A673 (cell line): ENCODE data around the gene COL11A1.
"Not testable (repeated sequence)": the region's sequence is repeated elsewhere in the genome, so short reads cannot be mapped to it uniquely, and the experiment has no call there.

Experiments
- CTCF ChIP-seq: fragments of 300-800, 200-600 bp; sonication (generic); conservative IDR thresholded peaks from 2 replicates; pipeline ENCODE4 v1.5.1; 2017; ENCODE audit warnings: low read depth, mild to moderate bottlenecking, antibody characterized with exemption, low read length, moderate library complexity, mixed read lengths
- EZH2 ChIP-seq: fragments of 200-600 bp; sonication (generic); IDR thresholded peaks from 2 replicates; pipeline ENCODE4 v1.6.1; 2017; ENCODE audit warnings: borderline replicate concordance, low read depth, mild to moderate bottlenecking, mixed read lengths, antibody characterized with exemption, low read length; ENCODE audit not compliant: poor library complexity, severe bottlenecking

- not testable (repeated sequence) for TF ChIP-seq CTCF, EZH2
These were observed 80.2 kb downstream of the COL11A1 start for GRCh38 chr1:103028110-103028509.
